Keratinocyte (primary cell): ENCODE results near the gene TMEM25. TPM values are rescaled to one million over a fixed set of nuclear protein-coding genes. Genes with fewer than 3 reads are reported as not detected.
"Not testable (repeated sequence)": the region's sequence is repeated elsewhere in the genome, so short reads cannot be mapped to it uniquely, and the experiment has no call there.

ENCODE experiments used
- DNase-seq: peaks from one replicate; pipeline ENCODE4 v3.0.0-alpha.2; 2011; ENCODE audit warnings: low read depth, missing footprints, low spot score
- FAIRE-seq: peaks from 2 replicates; lab custom pipeline; 2011; peaks lifted over from hg19 to GRCh38; lab: Jason Lieb, UNC
- H2AFZ ChIP-seq: 2 replicates; pipeline ENCODE4 v1.6.0; 2012; ENCODE audit warnings: low read length, control low read depth, inconsistent platforms; ENCODE audit not compliant: control insufficient read depth
- H3K27ac ChIP-seq: 2 replicates; pipeline ENCODE4 v1.5.1; 2011; ENCODE audit warnings: low read length; ENCODE audit not compliant: control insufficient read depth, insufficient read depth
- H3K27me3 ChIP-seq: 3 replicates; pipeline ENCODE4 v1.6.0; 2011; ENCODE audit warnings: low read length; ENCODE audit not compliant: control insufficient read depth, insufficient read depth; ENCODE audit errors: extremely low read depth
- H3K36me3 ChIP-seq, 2 experiments: 2 replicates in 1 of 2; 3 replicates in 1 of 2; pipeline ENCODE4 v1.5.1; 2011; ENCODE audit warnings: low read length in 2 of 2, mild to moderate bottlenecking in 1 of 2; ENCODE audit not compliant: control insufficient read depth in 2 of 2, insufficient read depth in 2 of 2; ENCODE audit errors: extremely low read depth in 1 of 2
- H3K4me1 ChIP-seq: 3 replicates; pipeline ENCODE4 v1.5.1; 2011; ENCODE audit warnings: low read length; ENCODE audit not compliant: control insufficient read depth, insufficient read depth; ENCODE audit errors: extremely low read depth
- H3K4me2 ChIP-seq: 3 replicates; pipeline ENCODE4 v1.6.0; 2011; ENCODE audit warnings: low read depth, low read length; ENCODE audit not compliant: control insufficient read depth, insufficient read depth; ENCODE audit errors: extremely low read depth
- H3K4me3 ChIP-seq, 3 experiments: fragments of 200-600 bp in 1 of 3; sonication (generic) in 1 of 3; 2 replicates in 2 of 3; 3 replicates in 1 of 3; pipeline ENCODE4 v1.5.1; 2011 to 2016; ENCODE audit warnings: low read length in 3 of 3, mild to moderate bottlenecking in 3 of 3, control low read depth in 2 of 3, inconsistent platforms in 1 of 3, low read depth in 1 of 3, mixed read lengths in 1 of 3, mixed run types in 1 of 3, moderate library complexity in 1 of 3; ENCODE audit not compliant: control insufficient read depth in 2 of 3, insufficient read depth in 2 of 3; ENCODE audit errors: extremely low read depth in 1 of 3
- H3K79me2 ChIP-seq: 2 replicates; pipeline ENCODE4 v1.6.0; 2012; ENCODE audit warnings: low read length; ENCODE audit not compliant: control insufficient read depth, insufficient read depth
- H3K9ac ChIP-seq: 3 replicates; pipeline ENCODE4 v1.6.0; 2011; ENCODE audit warnings: low read length; ENCODE audit not compliant: control insufficient read depth, insufficient read depth; ENCODE audit errors: extremely low read depth
- H3K9me1 ChIP-seq: 3 replicates; pipeline ENCODE4 v1.6.0; 2011; ENCODE audit warnings: low read length; ENCODE audit not compliant: control insufficient read depth, insufficient read depth; ENCODE audit errors: extremely low read depth
- H3K9me3 ChIP-seq: 2 replicates; pipeline ENCODE4 v1.5.1; 2012; ENCODE audit warnings: low read depth, low read length; ENCODE audit not compliant: control insufficient read depth
- H4K20me1 ChIP-seq: 3 replicates; pipeline ENCODE4 v1.6.0; 2011; ENCODE audit warnings: low read length; ENCODE audit not compliant: control insufficient read depth, insufficient read depth; ENCODE audit errors: extremely low read depth
- CTCF ChIP-seq, 3 experiments: IDR thresholded peaks in 1 of 3; conservative IDR thresholded peaks in 1 of 3; optimal IDR thresholded peaks in 1 of 3; 2 replicates in 2 of 3; 3 replicates in 1 of 3; pipeline versions ENCODE3 to v1.5.1; 2011; ENCODE audit warnings: low read length in 3 of 3, mild to moderate bottlenecking in 3 of 3, moderate library complexity in 2 of 3, control low read depth in 1 of 3, inconsistent platforms in 1 of 3; ENCODE audit not compliant: insufficient read depth in 2 of 3; ENCODE audit errors: extremely low read depth in 1 of 3
- EZH2 ChIP-seq: IDR thresholded peaks from one replicate; pipeline ENCODE4 v1.6.1; 2012; ENCODE audit warnings: inconsistent platforms, mild to moderate bottlenecking, low read length, moderate library complexity
- dilution Hi-C: fragments of 300-500 bp; cut with MboI; formaldehyde crosslinking; loops from one replicate; pipeline ENCODE4 v1.7.0; 2020; ENCODE audit warnings: low sequenced_read_pairs; ENCODE audit not compliant: extremely low pct_ligation_motif_present
- polyA plus RNA-seq, 5 experiments: library from polyadenylated mRNA; depleted of rRNA in 3 of 5; stranded (reverse) in 3 of 5; stranded (forward) in 1 of 5; unstranded in 1 of 5; fragments of >200 nt; gene quantifications; 1 replicate in 1 of 5; 2 replicates in 3 of 5; 3 replicates in 1 of 5; pipeline versions ENCODE4 v1.2.1 to v1.2.3, GENCODE V29; 2011 to 2012; ENCODE audit warnings: missing spikeins in 2 of 5, low read depth in 1 of 5, low replicate concordance in 1 of 5

Gene TMEM25
- polyA plus RNA-seq, 1 donor (not counting 4 experiments of a cell fraction or from before 2014, with no cell fraction given), result 12.9 TPM

- H3K4me3 ChIP-seq, result no peak overlapping the region
- H3K9ac ChIP-seq, result no peak overlapping the region
- H3K4me1 ChIP-seq, result peaks cover 18% of the 10 kb centered on the region
Observed at GRCh38 chr11:118574636-118575035, 43.6 kb downstream of the TMEM25 start.

GRCh38 chr11:118577995-118578394 is 47.0 kb downstream of the TMEM25 start:
- dilution Hi-C loops, H2AFZ ChIP-seq, H3K36me3 ChIP-seq, H3K9me1 ChIP-seq, H3K9me3 ChIP-seq, H3K4me2 ChIP-seq, H3K9ac ChIP-seq, DNase-seq, H4K20me1 ChIP-seq, H3K27me3 ChIP-seq, FAIRE-seq, H3K27ac ChIP-seq, H3K4me3 ChIP-seq: not testable (repeated sequence)
- Histone ChIP-seq H3K79me2 (peaks cover 89% of the 10 kb centered on the region), H3K4me1 (peaks cover 14% of the 10 kb centered on the region)

More at GRCh38 chr11:118574636-118575035, 43.6 kb downstream of the TMEM25 start:
- peaks cover 2 to 3% of the 10 kb centered on the region in 2 experiments for H3K36me3 ChIP-seq
- H3K9me3 ChIP-seq, result no peaks in the 10 kb centered on the region
- DNase-seq, result no peak
- peaks cover 72% of the 10 kb centered on the region for H3K79me2 ChIP-seq
- no peaks in the 10 kb centered on the region for H3K9me1 ChIP-seq
- FAIRE-seq, result no peak
- dilution Hi-C loops, result no loop called here
- H4K20me1 ChIP-seq, result peaks cover 5% of the 10 kb centered on the region
- no peaks in the 10 kb centered on the region for H3K27me3 ChIP-seq
- H3K27ac ChIP-seq, result no peak overlapping the region
- TF ChIP-seq CTCF (optimal IDR thresholded peaks at IDR 0.05 in 1 of 3, IDR thresholded peaks at IDR 0.05 in 1 of 3, conservative IDR thresholded peaks at IDR 0.05 in 1 of 3; ENCODE audit: extremely low read depth in 1 of 3, insufficient read depth in 2 of 3, low read length in 3 of 3), result no peak
- TF ChIP-seq EZH2, result no peak
- H3K4me2 ChIP-seq, result peak overlapping the region; percentile 80
- no peak overlapping the region for H2AFZ ChIP-seq

GRCh38 chr11:118581057-118581456 is 50.1 kb downstream of the TMEM25 start:
- peaks cover 11 to 28% of the 10 kb centered on the region in 2 experiments for H3K36me3 ChIP-seq

More at GRCh38 chr11:118581057-118581456, 50.1 kb downstream of the TMEM25 start:
- Histone ChIP-seq H3K4me2 (no peak overlapping the region), H2AFZ (no peak overlapping the region), H3K4me3 (no peak overlapping the region), H3K79me2 (peaks cover 59% of the 10 kb centered on the region), H3K9me1 (no peaks in the 10 kb centered on the region), H4K20me1 (peaks cover 5% of the 10 kb centered on the region), H3K27ac (no peak overlapping the region), H3K9ac (no peak overlapping the region), H3K27me3 (no peaks in the 10 kb centered on the region), H3K4me1 (no peaks in the 10 kb centered on the region), H3K9me3 (no peaks in the 10 kb centered on the region)
- DNase-seq (no peak), FAIRE-seq (no peak)
- no peak for TF ChIP-seq CTCF (optimal IDR thresholded peaks at IDR 0.05 in 1 of 3, IDR thresholded peaks at IDR 0.05 in 1 of 3, conservative IDR thresholded peaks at IDR 0.05 in 1 of 3; ENCODE audit: extremely low read depth in 1 of 3, insufficient read depth in 2 of 3, low read length in 3 of 3)
- no peak for TF ChIP-seq EZH2
- dilution Hi-C loops, result no loop called here
